GM23338 (cell line): ENCODE measurements around the gene DDX50. TPM values are rescaled to one million over a fixed set of nuclear protein-coding genes. Genes with fewer than 3 reads are reported as not detected.
"Not testable (repeated sequence)": the region's sequence is repeated elsewhere in the genome, so short reads cannot be mapped to it uniquely, and the experiment has no call there.

Experiments used
- ATAC-seq: fragments of 200-7000 bp; cut with Tn5 transposase; 3 replicates; pipeline ENCODE4 v1.9.1; 2020
- DNase-seq: peaks from one replicate; pipeline ENCODE4 v3.0.0-alpha.2; 2015; ENCODE audit warnings: low spot score
- H2AFZ ChIP-seq: fragments of 200-600 bp; sonication (generic); 2 replicates; pipeline ENCODE4 v1.8.0; 2016; ENCODE audit warnings: antibody characterized with exemption, mild to moderate bottlenecking, moderate library complexity
- H3F3A ChIP-seq: fragments of 200-600 bp; sonication (generic); replicated peaks from 2 replicates; pipeline ENCODE4 v1.8.0; 2017; ENCODE audit warnings: antibody characterized with exemption, mixed run types, low read depth
- H3K27ac ChIP-seq: fragments of 200-600 bp; sonication (generic); 2 replicates; pipeline ENCODE4 v1.6.1; 2016; ENCODE audit warnings: low read depth
- H3K27me3 ChIP-seq: fragments of 200-600 bp; sonication (generic); 2 replicates; pipeline ENCODE4 v1.8.0; 2016; ENCODE audit warnings: mild to moderate bottlenecking, mixed run types, moderate library complexity; ENCODE audit not compliant: insufficient read depth
- H3K36me3 ChIP-seq: fragments of 200-600 bp; sonication (generic); 2 replicates; pipeline ENCODE4 v1.8.0; 2016; ENCODE audit warnings: mild to moderate bottlenecking; ENCODE audit not compliant: insufficient read depth
- H3K4me1 ChIP-seq: fragments of 200-600 bp; sonication (generic); 2 replicates; pipeline ENCODE4 v1.8.0; 2016; ENCODE audit warnings: mild to moderate bottlenecking, moderate library complexity; ENCODE audit not compliant: insufficient read depth
- H3K4me2 ChIP-seq: fragments of 200-600 bp; sonication (generic); 2 replicates; pipeline ENCODE4 v1.7.1; 2017; ENCODE audit warnings: mixed run types
- H3K4me3 ChIP-seq: fragments of 200-600 bp; sonication (generic); 2 replicates; pipeline ENCODE4 v1.6.1; 2016; ENCODE audit warnings: mixed run types
- H3K79me2 ChIP-seq: fragments of 200-600 bp; sonication (generic); replicated peaks from 2 replicates; pipeline ENCODE4 v1.8.0; 2017; ENCODE audit warnings: mild to moderate bottlenecking; ENCODE audit not compliant: insufficient read depth
- H3K9me2 ChIP-seq: fragments of 200-600 bp; sonication (generic); 2 replicates; pipeline ENCODE4 v1.8.0; 2017; ENCODE audit not compliant: insufficient read depth
- H4K20me1 ChIP-seq: fragments of 200-600 bp; sonication (generic); replicated peaks from 2 replicates; pipeline ENCODE4 v1.8.0; 2017; ENCODE audit warnings: mild to moderate bottlenecking; ENCODE audit not compliant: insufficient read depth
- H3K27ac Mint-ChIP-seq: 2 replicates; pipeline ENCODE4 v1.8.0; 2020; ENCODE audit warnings: inconsistent platforms, mild to moderate bottlenecking, moderate library complexity, mixed read lengths
- H3K27me3 Mint-ChIP-seq: 3 replicates; pipeline ENCODE4 v1.8.0; 2022; ENCODE audit warnings: low read depth, mild to moderate bottlenecking, moderate library complexity, mixed read lengths, inconsistent platforms; ENCODE audit not compliant: insufficient read depth, poor library complexity
- H3K36me3 Mint-ChIP-seq: 3 replicates; pipeline ENCODE4 v1.8.0; 2021; ENCODE audit warnings: low read depth, mild to moderate bottlenecking, inconsistent platforms, moderate library complexity, mixed read lengths
- H3K4me1 Mint-ChIP-seq: 3 replicates; pipeline ENCODE4 v1.8.0; 2020; ENCODE audit warnings: mild to moderate bottlenecking, inconsistent platforms, mixed read lengths
- H3K4me3 Mint-ChIP-seq: 3 replicates; pipeline ENCODE4 v1.8.0; 2021; ENCODE audit warnings: moderate library complexity, mild to moderate bottlenecking, inconsistent platforms, mixed read lengths
- H3K9me3 Mint-ChIP-seq: 3 replicates; pipeline ENCODE4 v1.8.0; 2020; ENCODE audit warnings: moderate library complexity, mild to moderate bottlenecking, inconsistent platforms, mixed read lengths
- CREB1 ChIP-seq: fragments of 250-450 bp; sonication (Bioruptor Pico); IDR thresholded peaks from 2 replicates; pipeline ENCODE4 v1.5.0; 2020; ENCODE audit warnings: low read depth, mild to moderate bottlenecking, moderate library complexity
- ETS1 ChIP-seq: IDR thresholded peaks from 2 replicates; pipeline ENCODE4 v1.6.1; 2016; ENCODE audit warnings: antibody characterized with exemption
- EZH2 ChIP-seq: fragments of 200-600 bp; sonication (generic); IDR thresholded peaks from one replicate; pipeline ENCODE4 v1.8.0; 2017; ENCODE audit warnings: antibody characterized with exemption, mild to moderate bottlenecking, low read depth; ENCODE audit not compliant: unreplicated experiment
- EZH2phosphoT487 ChIP-seq: fragments of 200-600 bp; sonication (generic); IDR thresholded peaks from one replicate; pipeline ENCODE4 v1.8.1; 2018; ENCODE audit warnings: antibody characterized with exemption; ENCODE audit not compliant: unreplicated experiment
- NANOG ChIP-seq: IDR thresholded peaks from 2 replicates; pipeline ENCODE4 v1.6.1; 2016; ENCODE audit warnings: antibody characterized with exemption, borderline replicate concordance
- POLR2AphosphoS5 ChIP-seq: IDR thresholded peaks from 2 replicates; pipeline ENCODE4 v1.6.1; 2016; ENCODE audit warnings: antibody characterized with exemption, low read depth
- STAT1 ChIP-seq: IDR thresholded peaks from one replicate; pipeline ENCODE4 v1.6.1; 2016; ENCODE audit warnings: antibody characterized with exemption; ENCODE audit not compliant: unreplicated experiment
- ZNF114 ChIP-seq: fragments of 250-450 bp; sonication (Bioruptor Pico); IDR thresholded peaks from 2 replicates; pipeline ENCODE4 v1.5.0; 2020; ENCODE audit warnings: mild to moderate bottlenecking, moderate library complexity
- ZNF331 ChIP-seq: fragments of 250-450 bp; sonication (Bioruptor Pico); IDR thresholded peaks from 2 replicates; pipeline ENCODE4 v1.5.0; 2020; ENCODE audit warnings: low read depth, mild to moderate bottlenecking, moderate library complexity
- polyA plus RNA-seq: library from polyadenylated mRNA; unstranded; fragments of >200 nt; fragmentation: Nextera tagmentation; extraction: Ambion mirVana; gene quantifications from 2 replicates; pipeline ENCODE4 v1.2.1, GENCODE V29; 2016
- total RNA-seq: library from RNA; depleted of rRNA; stranded (reverse); fragments of >200 nt; shearing (Covaris generic); gene quantifications from 2 replicates; pipeline ENCODE4 v1.2.3, GENCODE V29; 2014
- TF ChIP-seq, protein P1 (sequence below): fragments of 250-450 bp; sonication (Bioruptor Pico); IDR thresholded peaks from 2 replicates; pipeline ENCODE4 v1.5.0; 2020; ENCODE audit warnings: mild to moderate bottlenecking, moderate library complexity
- TF ChIP-seq, protein P2 (sequence below), 2 experiments: fragments of 200-600 bp in 1 of 2; sonication (generic) in 1 of 2; conservative IDR thresholded peaks; 2 replicates each; pipeline versions ENCODE4 v1.5.1 to v1.6.1; 2016 to 2017; ENCODE audit warnings: antibody characterized with exemption in 2 of 2, low read depth in 2 of 2, mild to moderate bottlenecking in 2 of 2, moderate library complexity in 1 of 2

The DDX50 gene
- total and polyA plus RNA-seq, 2 experiments from 2014 or later = 37.2 TPM

DNA sequence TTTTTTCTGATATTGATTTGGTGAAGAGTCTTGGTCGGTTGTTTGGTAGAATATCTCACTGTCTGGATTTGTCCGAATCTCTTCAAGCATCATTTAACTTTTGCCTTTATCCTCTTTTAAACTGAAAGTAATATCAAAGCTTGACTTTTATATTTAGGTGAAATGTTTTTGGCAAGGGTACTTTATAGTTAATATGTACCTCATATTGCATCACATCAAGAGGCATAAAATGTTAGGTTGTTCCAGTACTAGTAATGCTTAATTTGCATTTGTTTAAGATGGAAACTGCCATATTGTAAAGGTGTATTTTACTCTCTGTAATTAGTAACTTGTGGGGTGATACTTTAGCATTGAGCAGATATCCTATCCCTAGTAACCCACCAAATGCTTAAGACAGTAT is 37.8 kb downstream of the DDX50 start:
- ATAC-seq (no peak), DNase-seq (no peak)
- Histone ChIP-seq H2AFZ (no peak overlapping the region), H3K36me3 (peaks cover 23% of the 10 kb centered on the region), H3K27me3 (no peaks in the 10 kb centered on the region), H3F3A (0 out of 2 replicates have a peak, but pooled peaks cover 4% of the 10 kb centered on the region), H3K79me2 (no peaks in the 10 kb centered on the region), H3K9me2 (no peaks in the 10 kb centered on the region), H3K4me1 (no peaks in the 10 kb centered on the region), H3K27ac (no peak overlapping the region), H4K20me1 (no peaks in the 10 kb centered on the region; the same call in 1 of the 2 replicates), H3K4me2 (no peak overlapping the region), H3K4me3 (no peak overlapping the region)
- no peaks in the 10 kb centered on the region for H3K4me1 Mint-ChIP-seq
- H3K9me3 Mint-ChIP-seq = no peaks in the 10 kb centered on the region
- H3K27me3 Mint-ChIP-seq = no peaks in the 10 kb centered on the region
- peaks cover 44% of the 10 kb centered on the region for H3K36me3 Mint-ChIP-seq
- H3K4me3 Mint-ChIP-seq = no peak overlapping the region
- no peak overlapping the region for H3K27ac Mint-ChIP-seq
- TF ChIP-seq, protein P1, sequence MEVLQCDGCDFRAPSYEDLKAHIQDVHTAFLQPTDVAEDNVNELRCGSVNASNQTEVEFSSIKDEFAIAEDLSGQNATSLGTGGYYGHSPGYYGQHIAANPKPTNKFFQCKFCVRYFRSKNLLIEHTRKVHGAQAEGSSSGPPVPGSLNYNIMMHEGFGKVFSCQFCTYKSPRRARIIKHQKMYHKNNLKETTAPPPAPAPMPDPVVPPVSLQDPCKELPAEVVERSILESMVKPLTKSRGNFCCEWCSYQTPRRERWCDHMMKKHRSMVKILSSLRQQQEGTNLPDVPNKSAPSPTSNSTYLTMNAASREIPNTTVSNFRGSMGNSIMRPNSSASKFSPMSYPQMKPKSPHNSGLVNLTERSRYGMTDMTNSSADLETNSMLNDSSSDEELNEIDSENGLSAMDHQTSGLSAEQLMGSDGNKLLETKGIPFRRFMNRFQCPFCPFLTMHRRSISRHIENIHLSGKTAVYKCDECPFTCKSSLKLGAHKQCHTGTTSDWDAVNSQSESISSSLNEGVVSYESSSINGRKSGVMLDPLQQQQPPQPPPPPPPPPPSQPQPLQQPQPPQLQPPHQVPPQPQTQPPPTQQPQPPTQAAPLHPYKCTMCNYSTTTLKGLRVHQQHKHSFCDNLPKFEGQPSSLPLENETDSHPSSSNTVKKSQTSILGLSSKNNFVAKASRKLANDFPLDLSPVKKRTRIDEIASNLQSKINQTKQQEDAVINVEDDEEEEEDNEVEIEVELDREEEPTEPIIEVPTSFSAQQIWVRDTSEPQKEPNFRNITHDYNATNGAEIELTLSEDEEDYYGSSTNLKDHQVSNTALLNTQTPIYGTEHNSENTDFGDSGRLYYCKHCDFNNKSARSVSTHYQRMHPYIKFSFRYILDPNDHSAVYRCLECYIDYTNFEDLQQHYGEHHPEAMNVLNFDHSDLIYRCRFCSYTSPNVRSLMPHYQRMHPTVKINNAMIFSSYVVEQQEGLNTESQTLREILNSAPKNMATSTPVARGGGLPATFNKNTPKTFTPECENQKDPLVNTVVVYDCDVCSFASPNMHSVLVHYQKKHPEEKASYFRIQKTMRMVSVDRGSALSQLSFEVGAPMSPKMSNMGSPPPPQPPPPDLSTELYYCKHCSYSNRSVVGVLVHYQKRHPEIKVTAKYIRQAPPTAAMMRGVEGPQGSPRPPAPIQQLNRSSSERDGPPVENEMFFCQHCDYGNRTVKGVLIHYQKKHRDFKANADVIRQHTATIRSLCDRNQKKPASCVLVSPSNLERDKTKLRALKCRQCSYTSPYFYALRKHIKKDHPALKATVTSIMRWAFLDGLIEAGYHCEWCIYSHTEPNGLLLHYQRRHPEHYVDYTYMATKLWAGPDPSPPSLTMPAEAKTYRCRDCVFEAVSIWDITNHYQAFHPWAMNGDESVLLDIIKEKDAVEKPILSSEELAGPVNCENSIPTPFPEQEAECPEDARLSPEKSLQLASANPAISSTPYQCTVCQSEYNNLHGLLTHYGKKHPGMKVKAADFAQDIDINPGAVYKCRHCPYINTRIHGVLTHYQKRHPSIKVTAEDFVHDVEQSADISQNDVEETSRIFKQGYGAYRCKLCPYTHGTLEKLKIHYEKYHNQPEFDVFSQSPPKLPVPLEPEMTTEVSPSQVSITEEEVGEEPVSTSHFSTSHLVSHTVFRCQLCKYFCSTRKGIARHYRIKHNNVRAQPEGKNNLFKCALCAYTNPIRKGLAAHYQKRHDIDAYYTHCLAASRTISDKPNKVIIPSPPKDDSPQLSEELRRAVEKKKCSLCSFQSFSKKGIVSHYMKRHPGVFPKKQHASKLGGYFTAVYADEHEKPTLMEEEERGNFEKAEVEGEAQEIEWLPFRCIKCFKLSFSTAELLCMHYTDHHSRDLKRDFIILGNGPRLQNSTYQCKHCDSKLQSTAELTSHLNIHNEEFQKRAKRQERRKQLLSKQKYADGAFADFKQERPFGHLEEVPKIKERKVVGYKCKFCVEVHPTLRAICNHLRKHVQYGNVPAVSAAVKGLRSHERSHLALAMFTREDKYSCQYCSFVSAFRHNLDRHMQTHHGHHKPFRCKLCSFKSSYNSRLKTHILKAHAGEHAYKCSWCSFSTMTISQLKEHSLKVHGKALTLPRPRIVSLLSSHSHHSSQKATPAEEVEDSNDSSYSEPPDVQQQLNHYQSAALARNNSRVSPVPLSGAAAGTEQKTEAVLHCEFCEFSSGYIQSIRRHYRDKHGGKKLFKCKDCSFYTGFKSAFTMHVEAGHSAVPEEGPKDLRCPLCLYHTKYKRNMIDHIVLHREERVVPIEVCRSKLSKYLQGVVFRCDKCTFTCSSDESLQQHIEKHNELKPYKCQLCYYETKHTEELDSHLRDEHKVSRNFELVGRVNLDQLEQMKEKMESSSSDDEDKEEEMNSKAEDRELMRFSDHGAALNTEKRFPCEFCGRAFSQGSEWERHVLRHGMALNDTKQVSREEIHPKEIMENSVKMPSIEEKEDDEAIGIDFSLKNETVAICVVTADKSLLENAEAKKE = no peak
- TF ChIP-seq ZNF114 (CRISPR knock-in tag) (no peak), EZH2phosphoT487 (no peak), ZNF331 (CRISPR knock-in tag) (no peak), EZH2 (no peak), CREB1 (CRISPR knock-in tag) (no peak), NANOG (no peak), ETS1 (no peak), POLR2AphosphoS5 (no peak), STAT1 (no peak)
- TF ChIP-seq, protein P2, sequence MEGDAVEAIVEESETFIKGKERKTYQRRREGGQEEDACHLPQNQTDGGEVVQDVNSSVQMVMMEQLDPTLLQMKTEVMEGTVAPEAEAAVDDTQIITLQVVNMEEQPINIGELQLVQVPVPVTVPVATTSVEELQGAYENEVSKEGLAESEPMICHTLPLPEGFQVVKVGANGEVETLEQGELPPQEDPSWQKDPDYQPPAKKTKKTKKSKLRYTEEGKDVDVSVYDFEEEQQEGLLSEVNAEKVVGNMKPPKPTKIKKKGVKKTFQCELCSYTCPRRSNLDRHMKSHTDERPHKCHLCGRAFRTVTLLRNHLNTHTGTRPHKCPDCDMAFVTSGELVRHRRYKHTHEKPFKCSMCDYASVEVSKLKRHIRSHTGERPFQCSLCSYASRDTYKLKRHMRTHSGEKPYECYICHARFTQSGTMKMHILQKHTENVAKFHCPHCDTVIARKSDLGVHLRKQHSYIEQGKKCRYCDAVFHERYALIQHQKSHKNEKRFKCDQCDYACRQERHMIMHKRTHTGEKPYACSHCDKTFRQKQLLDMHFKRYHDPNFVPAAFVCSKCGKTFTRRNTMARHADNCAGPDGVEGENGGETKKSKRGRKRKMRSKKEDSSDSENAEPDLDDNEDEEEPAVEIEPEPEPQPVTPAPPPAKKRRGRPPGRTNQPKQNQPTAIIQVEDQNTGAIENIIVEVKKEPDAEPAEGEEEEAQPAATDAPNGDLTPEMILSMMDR (conservative IDR thresholded peaks at IDR 0.05; ENCODE audit: low read depth in 2 of 2) = no peak

DNA sequence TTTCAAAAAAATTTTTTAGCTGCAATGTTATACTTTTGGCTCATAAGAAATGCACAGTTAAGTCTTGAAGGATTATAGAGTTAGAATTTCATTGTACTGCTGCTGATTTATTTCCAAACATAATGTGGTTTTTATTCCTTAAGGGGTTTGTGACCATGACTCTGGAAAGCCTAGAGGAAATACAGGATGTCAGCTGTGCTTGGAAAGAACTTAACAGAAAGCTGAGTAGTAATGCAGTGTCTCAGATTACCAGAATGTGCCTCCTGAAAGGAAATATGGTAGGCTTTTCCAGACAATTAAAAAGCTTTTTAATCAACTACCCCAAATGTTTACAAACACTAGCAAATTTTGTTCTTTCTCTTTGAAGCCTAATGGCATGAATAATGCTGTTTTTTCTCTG is 39.8 kb downstream of the DDX50 start:
- H3K4me3 ChIP-seq, H4K20me1 ChIP-seq, H3K9me3 Mint-ChIP-seq, H3K4me2 ChIP-seq, H3K27me3 Mint-ChIP-seq, H3K27ac ChIP-seq, H3K79me2 ChIP-seq, H3F3A ChIP-seq, H3K4me3 Mint-ChIP-seq, DNase-seq, H3K4me1 ChIP-seq, H3K4me1 Mint-ChIP-seq, ATAC-seq, H3K27me3 ChIP-seq, H3K9me2 ChIP-seq, H3K27ac Mint-ChIP-seq, H2AFZ ChIP-seq: not testable (repeated sequence)
- H3K36me3 ChIP-seq = peaks cover 18% of the 10 kb centered on the region
- H3K36me3 Mint-ChIP-seq = peaks cover 37% of the 10 kb centered on the region
